ENCODE measurements around the gene IFI30.

DNA sequence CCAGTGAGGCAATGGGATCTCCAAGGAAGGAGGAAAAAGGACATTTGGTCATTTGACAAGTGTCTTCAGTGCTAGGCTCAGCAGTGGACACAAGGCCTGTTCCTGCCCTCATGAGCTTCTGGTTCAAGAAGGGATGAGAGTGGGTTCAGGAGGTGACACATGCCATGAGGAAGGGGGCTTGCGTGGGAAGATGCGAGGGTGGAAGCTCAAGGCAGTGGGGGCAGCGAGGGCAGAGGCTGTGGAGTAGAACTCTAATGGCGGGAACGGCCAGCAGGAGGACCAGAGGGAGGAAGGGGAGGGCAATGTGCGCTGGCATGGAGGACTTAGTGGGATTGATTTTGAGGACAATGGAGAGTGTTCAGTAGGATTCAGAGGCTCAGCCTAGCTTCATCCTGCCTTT is 17.3 kb upstream of the IFI30 start:
- TF ChIP-seq, protein P1, sequence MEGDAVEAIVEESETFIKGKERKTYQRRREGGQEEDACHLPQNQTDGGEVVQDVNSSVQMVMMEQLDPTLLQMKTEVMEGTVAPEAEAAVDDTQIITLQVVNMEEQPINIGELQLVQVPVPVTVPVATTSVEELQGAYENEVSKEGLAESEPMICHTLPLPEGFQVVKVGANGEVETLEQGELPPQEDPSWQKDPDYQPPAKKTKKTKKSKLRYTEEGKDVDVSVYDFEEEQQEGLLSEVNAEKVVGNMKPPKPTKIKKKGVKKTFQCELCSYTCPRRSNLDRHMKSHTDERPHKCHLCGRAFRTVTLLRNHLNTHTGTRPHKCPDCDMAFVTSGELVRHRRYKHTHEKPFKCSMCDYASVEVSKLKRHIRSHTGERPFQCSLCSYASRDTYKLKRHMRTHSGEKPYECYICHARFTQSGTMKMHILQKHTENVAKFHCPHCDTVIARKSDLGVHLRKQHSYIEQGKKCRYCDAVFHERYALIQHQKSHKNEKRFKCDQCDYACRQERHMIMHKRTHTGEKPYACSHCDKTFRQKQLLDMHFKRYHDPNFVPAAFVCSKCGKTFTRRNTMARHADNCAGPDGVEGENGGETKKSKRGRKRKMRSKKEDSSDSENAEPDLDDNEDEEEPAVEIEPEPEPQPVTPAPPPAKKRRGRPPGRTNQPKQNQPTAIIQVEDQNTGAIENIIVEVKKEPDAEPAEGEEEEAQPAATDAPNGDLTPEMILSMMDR (IDR thresholded peaks at IDR 0.05) = no peak
- no peak for TF ChIP-seq POLR2A (IDR thresholded peaks at IDR 0.05)

All from thyroid gland (tissue), 4 donors.